ENCODE data around the gene ELF1. TPM values are rescaled to one million over a fixed set of nuclear protein-coding genes. Genes with fewer than 3 reads are reported as not detected.
A peak's percentile ranks its signal among the peaks of the same experiment; 100 is the strongest.
"Not testable (repeated sequence)": the region's sequence is repeated elsewhere in the genome, so short reads cannot be mapped to it uniquely, and the experiment has no call there.

ELF1 gene
- total RNA-seq, 1 experiment from 2014 or later: 6.7 TPM

DNA sequence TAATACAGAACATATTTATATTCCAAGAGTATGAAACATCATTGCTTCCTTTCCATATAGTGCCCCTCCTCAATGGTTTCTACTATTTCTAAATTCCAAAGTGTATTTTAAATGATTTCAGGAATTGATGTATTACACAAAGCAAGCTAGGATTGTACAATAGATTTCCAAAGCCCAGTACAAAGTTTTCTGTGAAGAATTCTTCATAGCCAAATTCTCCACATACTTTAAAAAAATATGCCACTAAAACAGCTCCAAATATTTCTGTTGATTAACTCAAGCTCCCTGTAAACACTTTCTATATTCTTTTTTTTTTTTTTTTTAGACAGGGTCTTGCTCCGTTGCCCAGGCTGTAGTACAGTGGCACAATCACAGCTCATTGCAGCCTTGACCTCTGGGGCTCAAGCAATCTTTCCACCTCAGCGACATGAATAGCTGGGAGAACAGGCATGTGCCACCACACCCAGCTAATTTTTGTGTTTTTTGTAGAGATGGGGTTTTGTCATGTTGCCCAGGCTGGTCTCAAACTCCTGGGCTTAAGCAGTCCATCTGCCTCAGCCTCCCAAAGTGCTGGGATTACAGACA, 50.6 kb downstream of the ELF1 start:
- in situ Hi-C loops (cut with HindIII; ENCODE audit: low sequenced_read_pairs): no loop called here

DNA sequence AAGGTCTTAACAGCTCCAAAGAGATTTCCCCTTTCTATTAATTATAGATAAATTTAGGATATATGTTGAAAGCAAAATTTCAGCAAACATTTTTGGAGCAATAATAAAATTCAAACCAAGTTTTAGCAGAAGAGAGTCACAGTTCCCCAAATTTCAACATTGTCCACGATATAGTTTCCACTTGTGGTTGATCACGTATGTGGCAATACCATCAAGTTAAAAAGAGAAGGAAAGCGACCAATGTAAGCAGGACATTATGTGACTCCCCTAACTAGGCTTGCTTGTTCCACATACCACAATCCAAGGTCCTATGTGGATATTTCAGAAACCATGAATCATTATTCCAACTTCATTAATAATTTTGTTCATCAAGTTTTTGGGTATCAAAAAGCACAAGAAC, 52.8 kb downstream of the ELF1 start:
- no peak for DNase-seq (ENCODE audit: low spot score)
- in situ Hi-C loops (cut with HindIII; ENCODE audit: low sequenced_read_pairs): no loop called here

More for the DNA sequence above, 50.6 kb downstream of the ELF1 start:
- DNase-seq (ENCODE audit: low spot score): no peak

DNA sequence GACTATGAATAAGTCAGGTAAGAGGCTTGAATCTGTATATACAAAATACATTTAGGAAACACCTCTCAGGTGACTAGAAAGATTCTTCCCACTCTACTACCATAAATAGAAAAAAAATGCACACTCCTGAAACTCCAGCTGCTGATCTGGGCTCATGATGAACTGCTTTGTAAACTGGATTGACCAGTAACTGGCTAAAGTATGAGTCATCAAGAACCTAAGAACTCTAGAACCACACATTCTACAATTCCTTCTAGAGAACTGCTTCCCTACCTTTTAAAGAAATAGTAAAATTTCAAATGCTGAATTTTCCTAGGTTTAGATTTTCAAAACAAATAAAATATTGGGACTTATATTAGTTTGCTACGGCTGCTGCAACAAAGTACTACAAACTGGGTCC, 55.2 kb downstream of the ELF1 start:
- DNase-seq (ENCODE audit: low spot score): no peak
- in situ Hi-C loops (cut with HindIII; ENCODE audit: low sequenced_read_pairs): no loop called here

DNA sequence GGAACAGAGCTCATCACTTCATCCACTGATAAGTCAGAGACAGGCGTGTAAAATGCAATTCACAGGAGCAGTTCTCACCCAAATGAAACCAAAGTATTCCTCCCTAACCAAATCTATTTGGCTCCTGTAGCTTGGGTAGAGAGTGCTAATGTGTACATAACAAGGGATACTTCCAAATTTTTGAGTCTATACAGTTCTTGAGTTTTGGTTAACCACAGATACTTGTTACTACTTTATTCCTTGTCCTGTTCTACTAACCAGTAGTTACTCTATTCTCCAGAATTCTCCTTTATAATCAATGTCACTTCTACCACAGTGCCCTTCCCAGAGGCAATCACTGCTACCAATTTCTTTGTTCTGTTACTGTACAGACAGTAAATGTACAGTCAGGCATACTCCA, 57.3 kb downstream of the ELF1 start:
- DNase-seq (ENCODE audit: low spot score): no peak

DNA sequence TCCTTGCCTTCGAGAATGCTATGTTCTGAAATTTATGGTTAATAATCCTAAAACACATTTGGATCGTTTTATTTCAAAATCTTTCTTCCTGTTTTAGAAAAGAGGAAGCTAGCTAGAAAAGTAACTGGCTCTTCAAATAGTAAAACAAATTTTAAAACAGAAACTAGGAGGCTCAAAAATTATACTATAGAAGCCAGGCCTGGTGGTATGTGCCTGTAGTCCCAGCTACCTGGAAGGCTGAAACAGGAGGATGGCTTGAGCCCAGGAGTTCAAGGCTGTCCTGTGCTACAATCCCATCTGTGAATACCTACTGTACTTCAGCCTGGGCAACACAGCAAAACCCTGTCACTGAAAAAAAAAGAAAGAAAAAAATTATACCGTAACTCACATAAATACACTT, 57.9 kb downstream of the ELF1 start:
- no peak for DNase-seq (ENCODE audit: low spot score)
- in situ Hi-C loops (cut with HindIII; ENCODE audit: low sequenced_read_pairs): no loop called here

More for the DNA sequence above, 57.3 kb downstream of the ELF1 start:
- in situ Hi-C loops (cut with HindIII; ENCODE audit: low sequenced_read_pairs): no loop called here

DNA sequence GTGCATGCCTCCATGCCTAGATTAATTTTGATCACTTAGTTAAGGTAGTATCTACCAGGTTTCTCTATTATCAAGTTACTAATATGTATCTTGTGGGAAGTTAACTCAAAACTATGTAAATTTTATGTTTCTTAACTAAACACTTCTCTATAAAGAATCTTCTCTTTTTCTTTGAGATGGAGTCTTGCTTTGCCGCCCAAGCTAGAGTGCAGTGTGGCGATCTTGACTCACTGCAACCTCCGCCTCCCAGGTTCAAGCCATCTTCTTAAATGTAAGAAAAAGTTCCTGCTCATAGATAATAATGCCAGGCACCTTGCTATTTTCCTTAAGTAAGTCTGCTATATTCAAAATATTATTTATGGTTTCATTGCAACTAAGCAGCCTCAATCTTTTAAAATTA, 58.4 kb downstream of the ELF1 start:
- no peak for DNase-seq (ENCODE audit: low spot score)
- in situ Hi-C loops (cut with HindIII; ENCODE audit: low sequenced_read_pairs): no loop called here

DNA sequence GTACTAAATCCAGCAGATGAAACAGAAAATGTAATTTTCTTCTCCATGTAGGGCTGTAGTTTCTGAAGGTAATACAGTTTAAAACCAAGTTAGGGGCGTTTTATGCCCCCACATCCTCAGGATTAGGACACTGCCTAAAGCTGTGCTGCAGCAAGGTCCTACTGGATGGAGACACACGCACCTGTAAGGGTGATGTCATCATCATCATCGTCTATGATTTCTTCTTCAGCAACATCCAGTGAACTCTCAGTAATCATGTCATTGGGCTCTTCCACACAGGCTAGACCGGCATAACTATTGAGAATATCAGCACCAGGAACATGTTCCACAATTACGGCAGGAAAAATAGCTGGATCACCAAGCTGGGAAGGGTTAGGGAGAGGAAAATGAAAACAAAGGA, 60.5 kb downstream of the ELF1 start:
- DNase-seq (ENCODE audit: low spot score): no peak
- in situ Hi-C loops (cut with HindIII; ENCODE audit: low sequenced_read_pairs): no loop called here

DNA sequence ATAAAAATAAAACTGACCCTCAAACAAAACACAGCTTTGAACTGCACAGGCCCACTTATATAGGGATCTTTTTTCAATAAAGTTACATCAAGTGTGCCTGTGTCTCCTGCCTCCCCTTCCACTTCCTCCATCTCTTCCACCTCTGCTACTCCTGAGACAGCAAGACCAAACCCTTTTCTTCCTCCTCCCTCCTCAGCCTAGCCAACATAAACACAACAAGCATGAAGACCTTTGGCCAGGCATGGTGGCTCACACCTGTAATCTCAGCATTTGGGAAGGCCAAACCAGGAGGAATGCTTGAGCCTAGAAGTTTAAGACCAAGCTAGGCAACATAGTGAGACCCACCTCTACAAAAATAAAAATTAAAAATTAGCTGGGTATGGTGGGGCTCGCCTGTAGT, 72.6 kb downstream of the ELF1 start:
- no peak for DNase-seq (ENCODE audit: low spot score)
- in situ Hi-C loops (cut with HindIII; ENCODE audit: low sequenced_read_pairs): no loop called here

DNA sequence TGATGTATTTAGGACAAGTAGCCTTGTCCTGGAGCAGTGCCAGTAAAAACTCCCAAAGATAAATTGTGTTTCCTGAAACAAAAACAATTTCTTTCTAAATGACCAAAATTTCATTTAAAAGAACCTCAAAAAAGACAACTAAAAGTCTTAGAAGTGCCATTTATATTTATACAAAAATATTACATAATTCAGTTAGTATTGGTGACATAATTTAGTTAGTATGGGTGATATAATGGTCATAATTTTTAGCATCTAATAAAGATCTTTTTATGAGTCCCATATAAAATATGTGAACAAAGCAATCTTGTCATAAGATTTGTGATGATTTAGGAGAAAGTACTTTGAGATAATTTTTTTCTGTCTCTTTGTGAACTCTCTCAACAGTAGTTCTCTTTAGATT, 76.0 kb downstream of the ELF1 start:
- in situ Hi-C loops (cut with HindIII; ENCODE audit: low sequenced_read_pairs): no loop called here

DNA sequence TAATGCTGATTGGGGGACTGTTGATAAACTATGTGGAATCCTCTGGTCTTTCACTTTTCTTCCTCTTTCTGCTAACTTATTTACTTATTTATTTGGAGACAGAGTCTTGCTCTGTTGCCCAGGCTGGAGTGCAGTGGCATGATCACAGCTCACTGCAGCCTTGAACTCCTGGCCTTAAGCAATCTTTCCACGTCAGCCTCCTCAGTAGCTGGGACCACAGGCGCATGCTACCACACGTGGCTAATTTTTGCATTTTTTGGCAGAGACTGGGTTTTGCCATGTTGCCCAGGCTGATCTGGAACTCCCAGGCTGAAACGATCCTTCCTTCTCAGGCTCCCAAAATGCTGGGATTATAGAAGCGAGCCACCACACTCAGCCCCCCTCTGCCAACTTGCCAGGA, 77.5 kb downstream of the ELF1 start:
- in situ Hi-C loops (cut with HindIII; ENCODE audit: low sequenced_read_pairs): no loop called here
- no peak for DNase-seq (ENCODE audit: low spot score)

More for the DNA sequence above, 76.0 kb downstream of the ELF1 start:
- no peak for DNase-seq (ENCODE audit: low spot score)

DNA sequence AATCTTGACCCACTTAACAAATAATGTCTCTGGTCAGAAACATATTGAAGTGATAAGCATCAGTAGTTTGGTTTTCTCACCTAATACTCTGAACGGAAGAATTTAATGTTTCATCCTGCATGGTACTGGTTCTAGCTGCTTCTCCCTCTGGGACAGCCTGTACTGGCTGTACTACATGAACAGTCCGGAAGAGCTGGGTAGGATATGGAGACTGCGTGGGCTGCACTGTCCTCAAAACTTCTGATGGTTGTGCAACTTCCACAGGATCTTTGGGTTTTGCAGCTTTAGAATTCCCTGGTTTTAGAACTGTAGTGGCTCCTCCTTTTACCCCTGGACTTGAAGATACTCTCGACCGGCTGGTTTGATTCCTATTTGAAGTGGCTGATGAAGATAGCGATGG, 78.3 kb downstream of the ELF1 start:
- no peak for DNase-seq (ENCODE audit: low spot score)
- in situ Hi-C loops (cut with HindIII; ENCODE audit: low sequenced_read_pairs): no loop called here

DNA sequence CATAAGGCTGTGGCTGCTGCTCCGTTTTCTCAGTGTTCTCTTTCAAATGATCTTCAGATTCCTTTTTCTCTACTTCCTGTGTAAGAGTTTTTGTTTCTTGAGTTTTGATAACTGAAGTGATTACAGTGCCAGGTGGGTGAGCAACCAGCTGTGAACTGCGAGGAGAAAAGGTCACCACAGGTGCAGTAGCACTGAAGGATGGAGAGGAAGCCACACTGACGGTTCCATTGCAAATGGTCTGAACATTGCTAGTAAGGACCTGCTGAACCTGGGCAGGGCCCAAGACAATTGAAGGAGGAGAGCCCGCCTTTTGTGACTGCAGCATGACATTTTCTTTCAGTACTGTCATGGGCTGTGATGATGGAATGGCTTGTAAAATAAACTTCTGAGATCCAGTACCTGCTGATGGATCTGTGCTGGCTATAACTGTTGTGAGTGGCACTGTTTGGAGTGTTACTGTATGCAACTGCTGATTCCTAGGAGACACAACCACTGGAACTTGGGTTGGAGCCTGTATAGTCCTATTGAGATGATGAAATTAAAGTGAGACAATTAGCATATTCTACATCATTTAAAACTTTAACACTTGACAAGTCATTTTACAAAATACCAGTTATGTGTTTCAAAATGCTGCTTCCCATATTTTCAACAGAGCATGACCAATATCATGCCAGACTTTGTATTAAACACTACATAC, 85.5 kb downstream of the ELF1 start:
- DNase-seq (ENCODE audit: low spot score): no peak

DNA sequence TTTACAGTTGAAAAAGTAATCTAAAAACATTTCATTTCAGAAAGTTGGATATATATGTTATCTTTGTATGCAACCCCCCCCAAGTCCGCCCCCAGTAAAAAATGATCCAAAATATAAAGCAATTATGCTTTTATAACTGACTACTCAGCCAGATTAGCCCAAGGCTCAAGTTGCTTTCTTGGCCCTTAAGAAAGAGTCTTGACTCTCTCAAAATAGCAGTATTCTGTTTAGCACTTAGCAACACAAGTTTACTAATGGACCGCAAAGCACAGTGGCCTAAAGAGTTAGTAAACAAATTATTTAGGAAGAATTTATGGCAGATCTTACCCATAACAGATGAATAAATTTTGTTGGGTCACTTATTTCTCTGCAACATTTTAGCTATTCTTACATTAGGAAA, 86.9 kb downstream of the ELF1 start:
- in situ Hi-C loops (cut with HindIII; ENCODE audit: low sequenced_read_pairs): no loop called here
- no peak for DNase-seq (ENCODE audit: low spot score)

More for the DNA sequence above, 85.5 kb downstream of the ELF1 start:
- in situ Hi-C loops (cut with HindIII; ENCODE audit: low sequenced_read_pairs): no loop called here

DNA sequence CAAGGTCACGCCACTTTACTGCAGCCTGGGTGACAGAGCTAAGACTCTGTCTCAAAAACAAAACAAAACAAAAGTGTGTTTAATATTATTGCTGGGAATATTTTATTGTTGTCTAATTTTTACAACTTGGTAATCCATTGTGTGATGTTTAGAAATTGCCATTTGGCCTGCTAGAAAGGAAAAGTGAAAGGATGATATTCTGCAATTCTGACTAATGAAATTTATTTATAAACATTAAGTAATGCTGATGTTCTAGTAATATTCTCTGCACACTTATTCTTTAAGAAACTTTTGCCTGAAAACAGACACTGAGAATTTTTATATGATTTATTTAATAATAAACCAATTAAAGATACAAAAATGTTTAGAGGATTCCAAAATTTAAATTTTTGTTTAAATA, 87.4 kb downstream of the ELF1 start:
- in situ Hi-C loops (cut with HindIII; ENCODE audit: low sequenced_read_pairs): no loop called here
- no peak for DNase-seq (ENCODE audit: low spot score)

DNA sequence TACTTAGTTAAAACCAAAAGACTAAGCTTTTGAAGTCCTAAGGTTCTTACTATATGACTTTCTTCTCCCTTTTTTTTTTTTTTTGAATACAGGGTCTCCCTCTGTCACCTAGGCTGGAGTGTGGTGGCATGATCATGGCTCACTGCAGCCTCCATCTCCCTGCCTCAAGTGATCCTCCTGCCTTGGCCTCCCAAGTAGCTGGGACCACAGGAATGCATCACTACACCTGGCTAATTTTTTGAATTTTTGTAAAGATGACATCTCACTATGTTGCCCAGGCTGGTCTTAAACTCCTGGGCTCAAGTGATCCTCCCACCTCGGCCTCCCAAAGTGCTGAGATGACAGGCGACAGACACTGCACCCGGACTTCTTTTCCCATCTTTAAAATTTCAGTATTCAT, 89.2 kb downstream of the ELF1 start:
- DNase-seq (ENCODE audit: low spot score); in situ Hi-C loops (cut with HindIII; ENCODE audit: low sequenced_read_pairs): not testable (repeated sequence)

DNA sequence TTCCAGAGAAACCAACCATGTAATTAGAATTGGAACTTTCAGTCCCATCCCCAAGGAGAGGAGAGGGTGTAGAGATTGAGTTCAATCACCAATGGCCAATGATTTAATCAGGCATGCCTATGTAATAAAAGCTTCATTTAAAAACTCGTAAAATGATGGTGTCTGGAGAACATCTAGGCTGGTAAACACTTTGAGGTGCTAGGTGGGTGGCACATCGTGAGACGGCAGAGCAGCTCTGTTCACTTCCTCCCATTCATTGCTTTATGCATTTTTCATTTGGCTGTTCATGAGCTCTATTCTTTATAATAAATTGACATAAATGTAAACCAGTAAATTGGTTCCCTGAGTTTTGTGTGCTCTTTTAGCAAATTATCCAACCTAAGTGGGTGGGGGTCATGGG, 90.1 kb downstream of the ELF1 start:
- in situ Hi-C loops (cut with HindIII; ENCODE audit: low sequenced_read_pairs): no loop called here

DNA sequence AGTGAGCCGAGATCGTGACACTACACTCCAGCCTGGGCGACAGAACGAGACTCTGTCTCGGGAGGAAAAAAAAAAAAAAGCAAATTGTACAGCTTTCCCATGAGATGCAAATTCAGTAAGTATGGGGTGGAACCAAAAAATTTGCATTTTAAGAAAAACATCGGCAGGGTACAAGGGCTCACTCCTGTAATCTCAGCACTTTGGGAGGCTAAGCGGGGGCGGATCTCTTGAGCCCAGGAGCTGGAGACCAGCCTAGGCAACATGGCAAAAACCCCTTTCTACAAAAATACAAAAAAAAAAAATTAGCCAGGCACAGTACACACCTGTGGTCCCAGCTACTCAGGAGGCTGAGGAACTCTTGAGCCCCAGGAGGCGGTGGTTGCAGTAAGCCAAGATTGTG, 91.2 kb downstream of the ELF1 start:
- in situ Hi-C loops (cut with HindIII; ENCODE audit: low sequenced_read_pairs): no loop called here
- DNase-seq (ENCODE audit: low spot score): no peak

More for the DNA sequence above, 90.1 kb downstream of the ELF1 start:
- no peak for DNase-seq (ENCODE audit: low spot score)

DNA sequence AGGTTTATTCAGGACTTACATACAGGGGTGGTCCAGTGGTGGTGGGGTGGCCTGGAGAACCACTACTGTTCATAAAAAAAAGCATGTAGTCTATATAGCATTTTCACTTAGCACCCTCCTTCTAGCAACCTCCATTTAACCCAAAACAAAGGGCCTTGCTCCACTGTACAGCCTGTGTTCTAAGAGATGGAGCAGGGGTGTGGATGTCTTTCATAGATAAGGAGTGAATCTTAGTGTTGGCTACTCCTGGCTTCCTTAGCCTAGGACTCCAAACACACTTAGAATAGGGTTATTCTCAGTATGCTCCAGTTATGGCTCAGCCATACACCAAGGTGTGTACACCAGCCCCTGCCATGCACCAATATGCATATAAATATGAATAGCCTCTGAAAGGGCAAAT, 95.2 kb downstream of the ELF1 start:
- in situ Hi-C loops (cut with HindIII; ENCODE audit: low sequenced_read_pairs): no loop called here

DNA sequence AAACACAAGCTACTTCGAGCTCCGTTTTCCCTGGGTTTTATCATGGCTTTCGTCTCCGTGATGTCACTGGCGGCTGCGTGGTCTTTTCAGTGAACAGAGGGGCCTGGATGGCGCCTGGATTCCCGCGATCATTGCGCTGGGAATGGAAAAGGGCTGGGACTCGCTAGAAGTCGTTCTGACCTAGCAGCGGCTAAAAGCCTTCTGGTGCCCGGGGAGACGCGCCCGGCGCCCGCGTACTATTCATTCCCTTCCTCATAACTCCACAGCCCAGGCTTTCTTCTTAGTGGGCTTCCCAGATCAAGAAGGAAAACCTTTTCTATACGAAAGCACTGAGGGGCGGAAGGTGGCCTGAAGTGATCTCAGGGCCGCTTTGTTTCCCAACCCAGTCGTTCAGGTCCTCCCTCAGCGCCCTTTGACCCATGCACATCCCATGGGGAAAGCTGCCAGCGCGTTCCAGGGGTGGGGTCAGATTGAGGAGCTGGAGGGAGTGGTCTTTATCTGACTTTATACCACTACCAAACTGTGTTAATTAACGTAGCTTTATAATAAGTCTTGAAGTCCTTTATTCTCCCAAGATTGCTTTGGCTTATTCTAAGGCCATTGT, 96.6 kb downstream of the ELF1 start:
- in situ Hi-C loops (cut with HindIII; ENCODE audit: low sequenced_read_pairs): no loop called here
- no peak for DNase-seq (ENCODE audit: low spot score)

More for the DNA sequence above, 95.2 kb downstream of the ELF1 start:
- DNase-seq (ENCODE audit: low spot score): no peak

DNA sequence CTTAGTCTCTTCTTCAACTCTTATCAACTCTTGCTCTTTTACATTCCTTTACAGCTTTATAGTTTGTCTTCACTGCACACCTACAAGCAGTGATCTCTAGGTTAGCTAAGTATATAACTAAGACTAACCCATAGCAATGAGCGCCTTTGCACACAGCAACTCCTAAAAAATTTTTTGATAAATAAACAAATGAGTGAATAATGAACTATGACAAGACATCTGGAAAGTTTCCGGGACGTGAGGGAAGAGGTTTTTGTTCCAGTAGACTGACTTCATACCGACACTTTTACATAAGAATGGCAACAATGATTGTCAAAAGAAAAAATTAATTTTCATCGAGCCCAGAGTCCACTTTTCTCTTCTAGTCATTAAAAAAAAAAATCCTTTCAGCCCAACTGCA, 98.3 kb downstream of the ELF1 start:
- in situ Hi-C loops (cut with HindIII; ENCODE audit: low sequenced_read_pairs): no loop called here
- DNase-seq (ENCODE audit: low spot score): peak; percentile 8

DNA sequence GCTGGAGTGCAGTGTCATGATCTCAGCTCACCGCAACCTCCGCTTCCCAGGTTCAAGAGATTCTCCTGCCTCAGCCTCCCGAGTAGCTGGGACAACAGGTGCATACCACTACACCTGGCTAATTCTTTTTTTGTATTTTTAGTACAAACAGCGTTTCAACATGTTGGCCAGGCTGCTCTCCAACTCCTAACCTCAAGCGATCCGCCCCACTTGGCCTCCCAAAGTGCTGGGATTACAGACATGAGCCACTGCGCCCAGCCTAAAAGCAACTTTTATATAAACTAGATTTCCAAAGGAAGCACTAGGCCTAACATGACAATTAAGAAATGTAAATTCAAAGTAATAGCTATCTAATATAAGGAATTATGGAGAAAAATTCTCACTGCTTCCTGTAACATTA, 99.2 kb downstream of the ELF1 start:
- not testable (repeated sequence) for DNase-seq (ENCODE audit: low spot score)

More for the DNA sequence above, 99.2 kb downstream of the ELF1 start:
- in situ Hi-C loops (cut with HindIII; ENCODE audit: low sequenced_read_pairs): not testable (repeated sequence)

Measured in G401 (cell line).